ENCODE measurements around the gene SLC25A10. TPM values are rescaled to one million over a fixed set of nuclear protein-coding genes. Genes with fewer than 3 reads are reported as not detected.

Gene SLC25A10
- total and polyA plus RNA-seq, 2 of the 4 experiments (the other 2 are of a cell fraction): 14.9 to 19.0 TPM

DNA sequence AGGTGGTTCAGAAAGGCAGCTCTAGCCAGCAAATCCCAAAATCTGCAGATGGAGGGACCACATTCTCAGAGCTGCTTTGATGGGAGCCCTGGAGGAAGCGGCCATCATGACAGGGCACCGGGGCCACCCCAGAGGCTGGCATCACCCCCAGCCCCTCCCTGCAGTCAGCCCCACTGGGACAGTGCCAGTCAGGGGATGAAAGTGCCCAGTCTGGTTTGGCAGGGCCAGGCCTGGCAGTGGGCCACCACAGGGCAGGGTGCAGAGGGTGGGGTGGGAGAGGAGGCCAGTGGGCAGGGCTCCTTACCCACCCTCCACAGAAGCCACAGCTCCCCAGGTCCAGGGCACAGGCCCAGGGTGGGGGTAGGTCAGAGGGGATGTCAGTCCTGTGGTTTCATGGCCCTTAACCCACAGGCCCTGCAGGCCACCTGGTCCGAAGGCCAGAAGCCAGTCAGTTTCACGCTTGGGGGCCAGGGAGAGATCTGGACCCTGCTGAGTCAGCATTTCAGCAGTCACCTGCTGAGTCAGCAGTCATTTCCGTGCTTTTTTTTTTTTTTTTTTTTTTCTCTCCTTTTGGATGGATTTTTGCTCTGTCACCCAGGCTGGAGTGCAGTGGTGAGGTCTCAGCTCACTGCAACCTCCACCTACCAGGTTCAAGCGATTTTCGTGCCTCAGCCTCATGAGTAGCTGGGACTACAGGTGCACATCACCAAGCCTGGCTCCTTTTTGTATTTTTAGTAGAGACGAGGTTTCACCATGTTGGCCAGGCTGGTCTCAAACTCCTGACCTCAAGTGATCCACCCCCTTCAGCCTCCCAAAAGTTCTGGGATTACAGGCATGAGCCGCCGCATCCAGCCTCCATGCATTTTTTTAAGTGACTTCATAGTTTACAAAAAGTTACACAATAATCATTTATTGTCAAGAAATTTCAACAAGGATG lies 10.4 kb downstream of the SLC25A10 start:
- H3K18ac ChIP-seq (ENCODE audit: low read depth, low read length): no peak overlapping the region
- H3K56ac ChIP-seq (ENCODE audit: extremely low read depth, insufficient read depth, low read length): no peak overlapping the region
- no peak for TF ChIP-seq MXI1 (IDR thresholded peaks at IDR 0.05; ENCODE audit: borderline replicate concordance, low read depth, low read length)
- TF ChIP-seq MAFK (IDR thresholded peaks at IDR 0.05; ENCODE audit: low read depth, low read length): peak; percentile 100
- TF ChIP-seq BHLHE40 (IDR thresholded peaks at IDR 0.05; ENCODE audit: low read depth, low read length): no peak
- no peak for TF ChIP-seq RCOR1 (IDR thresholded peaks at IDR 0.05; ENCODE audit: insufficient replicate concordance, low read length)
- no peak for TF ChIP-seq CEBPB (IDR thresholded peaks at IDR 0.05; ENCODE audit: low read depth, low read length)
- BruUV-seq (replicated peaks): no TSS peak
- peak overlapping the region; percentile 61 for H2AK9ac ChIP-seq (replicated peaks; ENCODE audit: low read depth, low read length, poor library complexity)
- H2BK120ac ChIP-seq (ENCODE audit: low read depth, low read length): no peak overlapping the region
- H2BK20ac ChIP-seq (ENCODE audit: low read depth, low read length): no peak overlapping the region
- POLR2A ChIA-PET (ENCODE audit: unreplicated experiment): no interaction called here
- H3K9me3 ChIP-seq (ENCODE audit: control insufficient read depth, insufficient read depth, low read length): no peaks in the 10 kb centered on the region
- in situ Hi-C loops (cut with MboI; ENCODE audit: low sequenced_read_pairs) (no loop called here), intact Hi-C loops (cut with micrococcal nuclease) (no loop called here), dilution Hi-C loops (cut with HindIII; ENCODE audit: low sequenced_read_pairs, unreplicated experiment) (no loop called here)
- no peak overlapping the region for H4K8ac ChIP-seq (ENCODE audit: low read depth in 2 of 2, low read length in 2 of 2)
- WGBS, 2 experiments (ENCODE audit: extremely low coverage in 2 of 2, insufficient read length in 1 of 2): no CpG with 5 or more reads among the region's 10 CpGs
- no peaks in the 10 kb centered on the region for H4K20me1 ChIP-seq (ENCODE audit: insufficient read depth, low read length)
- H3K4me2 ChIP-seq (ENCODE audit: low read depth, low read length): no peak overlapping the region
- DNase-seq: no peak
- H4K91ac ChIP-seq (ENCODE audit: insufficient read depth, low read depth, low read length): no peak overlapping the region
- no peak overlapping the region for H2AK5ac ChIP-seq (ENCODE audit: low read depth, low read length)
- H3K36me3 ChIP-seq (ENCODE audit: control insufficient read depth, insufficient read depth, low read length): peaks cover 2% of the 10 kb centered on the region; the same call in 1 of the 2 replicates
- peak; percentile 29 for ATAC-seq (ENCODE audit: low read depth)
- no peak overlapping the region for H3K9ac ChIP-seq (ENCODE audit: low read depth, low read length)
- H3K27me3 ChIP-seq (ENCODE audit: control insufficient read depth, insufficient read depth, low read length): no peaks in the 10 kb centered on the region
- H2AFZ ChIP-seq (replicated peaks; ENCODE audit: low read length, poor library complexity): no peak overlapping the region
- H3K4ac ChIP-seq (ENCODE audit: low read depth, low read length): no peak overlapping the region; the same call in 1 of the 2 replicates
- H2BK15ac ChIP-seq (ENCODE audit: low read depth, low read length): no peak overlapping the region
- no peak overlapping the region for H3K23ac ChIP-seq (ENCODE audit: low read depth, low read length)
- no peaks in the 10 kb centered on the region for H3K79me1 ChIP-seq (ENCODE audit: low read depth in 1 of 2, low read length in 2 of 2)
- H3K9me1 ChIP-seq (ENCODE audit: insufficient read depth, low read length): no peaks in the 10 kb centered on the region
- CTCF ChIA-PET: interaction anchor here (0.7 kb wide), 1 partner anchor 181 kb away, joined by 3 read pairs; no protein-coding TSS in a partner anchor
- H3K14ac ChIP-seq (replicated peaks; ENCODE audit: low read depth, low read length): no peak overlapping the region
- no peak overlapping the region for H3K27ac ChIP-seq (ENCODE audit: insufficient read depth, low read length)
- no peak overlapping the region for H2BK5ac ChIP-seq (ENCODE audit: low read depth, low read length, poor library complexity, severe bottlenecking)
- no peak overlapping the region for H3K4me3 ChIP-seq (ENCODE audit: insufficient read depth, low read depth, low read length)
- H4K5ac ChIP-seq (ENCODE audit: low read depth, low read length): no peak overlapping the region
- no peaks in the 10 kb centered on the region for H3K4me1 ChIP-seq (ENCODE audit: control insufficient read depth, insufficient read depth, low read length)

Measured in IMR-90 (cell line).